K562 (cell line): Measurements from ENCODE around the gene ZCCHC9. TPM values are rescaled to one million over a fixed set of nuclear protein-coding genes. Genes with fewer than 3 reads are reported as not detected.

Source experiments
- ATAC-seq: fragments of 200-7000 bp; cut with Tn5 transposase; 3 replicates; pipeline ENCODE4 v1.9.1; 2020; ENCODE audit warnings: moderate library complexity
- BruUV-seq: library from RNA; stranded (reverse); fragments of 400-500 nt; replicated peaks from 2 replicates; lab custom pipeline; 2021; lab: Mats Ljungman, UMichigan
- CTCF ChIA-PET: fragments of 300-600 bp; formaldehyde crosslinking; extraction: SDS; loops from one replicate; lab custom pipeline; 2021; ENCODE audit warnings: low intra/inter-chr PET ratio; lab: Yijun Ruan, JAX
- POLR2A ChIA-PET: fragments of 300-600, 350-650 bp; sonication (Branson Sonifier 250); formaldehyde crosslinking; extraction: SDS; loops from one replicate; lab custom pipeline; 2021; ENCODE audit warnings: antibody characterized with exemption, inconsistent platforms; lab: Yijun Ruan, JAX
- DNase-seq, 4 experiments: peaks; one replicate each; pipeline versions ENCODE4 v3.0.0 to v3.0.0-alpha.2; 2011 to 2018; ENCODE audit warnings: low spot score in 3 of 4, mixed read lengths in 3 of 4; ENCODE audit errors: extremely low read depth in 1 of 4
- FAIRE-seq: peaks from 2 replicates; lab custom pipeline; 2011; peaks lifted over from hg19 to GRCh38; lab: Jason Lieb, UNC
- H2AFZ ChIP-seq: 2 replicates; pipeline ENCODE4 v1.6.0; 2011; ENCODE audit warnings: low read depth, low read length, control low read depth, inconsistent platforms
- H3K27ac ChIP-seq: fragments of 200-600 bp; 3 replicates; pipeline ENCODE4 v1.8.0; 2011; ENCODE audit warnings: low read depth, mild to moderate bottlenecking, control low read depth, inconsistent platforms, low read length, moderate library complexity, mixed read lengths; ENCODE audit errors: extremely low read depth
- H3K27me3 ChIP-seq, 2 experiments: fragments of 300-600 bp in 1 of 2; 2 replicates in 1 of 2; 3 replicates in 1 of 2; pipeline versions ENCODE4 v1.6.0 to v1.8.0; 2011; ENCODE audit warnings: inconsistent platforms in 2 of 2, low read length in 2 of 2, mild to moderate bottlenecking in 1 of 2, mixed read lengths in 1 of 2, moderate library complexity in 1 of 2; ENCODE audit not compliant: control insufficient read depth in 2 of 2, insufficient read depth in 2 of 2
- H3K36me3 ChIP-seq: fragments of 300-600 bp; 3 replicates; pipeline ENCODE4 v1.8.0; 2011; ENCODE audit warnings: mild to moderate bottlenecking, low read length, inconsistent platforms; ENCODE audit not compliant: control insufficient read depth, insufficient read depth
- H3K4me1 ChIP-seq, 2 experiments: fragments of 200-600 bp in 1 of 2; replicated peaks in 1 of 2; 2 replicates in 1 of 2; 3 replicates in 1 of 2; pipeline versions ENCODE4 v1.5.1 to v1.8.0; 2011; ENCODE audit warnings: inconsistent platforms in 2 of 2, low read length in 2 of 2, mild to moderate bottlenecking in 1 of 2, mixed read lengths in 1 of 2, moderate library complexity in 1 of 2; ENCODE audit not compliant: control insufficient read depth in 2 of 2, insufficient read depth in 2 of 2
- H3K4me2 ChIP-seq: 2 replicates; pipeline ENCODE4 v1.6.1; 2011; ENCODE audit warnings: low read length, control low read depth, inconsistent platforms, mixed read lengths; ENCODE audit not compliant: insufficient read depth
- H3K4me3 ChIP-seq: fragments of 200-600 bp; sonication (generic), shearing (Covaris generic); 2 replicates; pipeline ENCODE4 v1.5.1; 2016; ENCODE audit warnings: control low read depth, inconsistent platforms
- H3K79me2 ChIP-seq: fragments of 200-600 bp; 3 replicates; pipeline ENCODE4 v1.8.0; 2011; ENCODE audit warnings: low read length, inconsistent platforms; ENCODE audit not compliant: control insufficient read depth, insufficient read depth
- H3K9ac ChIP-seq, 2 experiments: 2 replicates each; pipeline versions ENCODE4 v1.6.0 to v1.6.1; 2011; ENCODE audit warnings: low read depth in 2 of 2, low read length in 2 of 2, control low read depth in 1 of 2, inconsistent platforms in 1 of 2, mild to moderate bottlenecking in 1 of 2, mixed read lengths in 1 of 2; ENCODE audit not compliant: insufficient read depth in 1 of 2
- H3K9me1 ChIP-seq: one replicate; pipeline ENCODE4 v1.6.0; 2011; ENCODE audit warnings: inconsistent platforms, mild to moderate bottlenecking, low read length, moderate library complexity; ENCODE audit not compliant: control insufficient read depth, insufficient read depth
- H3K9me3 ChIP-seq: replicated peaks from 2 replicates; pipeline ENCODE4 v1.5.1; 2011; ENCODE audit warnings: low read depth, low read length, inconsistent platforms; ENCODE audit not compliant: control insufficient read depth, insufficient read depth
- H4K20me1 ChIP-seq: replicated peaks from 2 replicates; pipeline ENCODE4 v1.6.1; 2011; ENCODE audit warnings: low read length, inconsistent platforms, mixed read lengths; ENCODE audit not compliant: control insufficient read depth, insufficient read depth
- DIDO1 ChIP-seq: fragments of 450-650 bp; IDR thresholded peaks from 2 replicates; pipeline ENCODE4 v1.6.1; 2016; ENCODE audit warnings: low read depth, missing biosample characterization, missing genetic modification characterization
- DNMT1 ChIP-seq: fragments of 450-650 bp; IDR thresholded peaks from 2 replicates; pipeline ENCODE4 v1.6.1; 2016; ENCODE audit warnings: antibody characterized with exemption, mild to moderate bottlenecking
- ELK1 ChIP-seq: sonication (generic); formaldehyde crosslinking; IDR thresholded peaks from 2 replicates; pipeline ENCODE4 v1.8.1; 2022; ENCODE audit warnings: missing genetic modification reagents
- GATA2 ChIP-seq: sonication (generic); formaldehyde crosslinking; IDR thresholded peaks from 2 replicates; pipeline ENCODE4 v1.4.0; 2020; ENCODE audit warnings: mild to moderate bottlenecking, missing genetic modification reagents
- GTF2F1 ChIP-seq: IDR thresholded peaks from 2 replicates; pipeline ENCODE4 v1.6.1; 2011; ENCODE audit warnings: low read depth, low read length, improper control_type of control experiment
- OTX1 ChIP-seq: fragments of 450-650 bp; formaldehyde crosslinking; IDR thresholded peaks from 2 replicates; pipeline ENCODE4 v1.4.0; 2022; ENCODE audit warnings: mild to moderate bottlenecking
- THRA ChIP-seq: fragments of 450-650 bp; IDR thresholded peaks from 2 replicates; pipeline ENCODE4 v1.6.1; 2017; ENCODE audit warnings: mild to moderate bottlenecking, moderate library complexity
- TRIM28 ChIP-seq: fragments of 450-650 bp; IDR thresholded peaks from 2 replicates; pipeline ENCODE4 v1.6.1; 2017
- WHSC1 ChIP-seq: IDR thresholded peaks from one replicate; pipeline ENCODE4 v1.6.1; 2012; ENCODE audit warnings: low read length, control low read depth, inconsistent platforms
- ZBTB7A ChIP-seq: IDR thresholded peaks from 2 replicates; pipeline ENCODE4 v1.6.1; 2011; ENCODE audit warnings: low read depth, mild to moderate bottlenecking, low read length, moderate library complexity, borderline replicate concordance; ENCODE audit not compliant: control insufficient read depth
- ZFPM2 ChIP-seq: fragments of 250-450 bp; sonication (Bioruptor Pico); IDR thresholded peaks from 2 replicates; pipeline ENCODE4 v1.5.1; 2022; ENCODE audit warnings: mild to moderate bottlenecking
- ZNF282 ChIP-seq: sonication (generic); formaldehyde crosslinking; IDR thresholded peaks from 2 replicates; pipeline ENCODE4 v1.8.1; 2023; ENCODE audit warnings: missing genetic modification reagents
- ZNF324 ChIP-seq: fragments of 250-450 bp; sonication (Bioruptor Pico); IDR thresholded peaks from 2 replicates; pipeline ENCODE4 v1.4.0; 2020; ENCODE audit warnings: mild to moderate bottlenecking
- ZNF347 ChIP-seq: fragments of 450-650 bp; formaldehyde crosslinking; IDR thresholded peaks from 2 replicates; pipeline ENCODE4 v1.4.0; 2020; ENCODE audit warnings: low read depth, mild to moderate bottlenecking, moderate library complexity
- ZNF354B ChIP-seq: fragments of 250-450 bp; sonication (Bioruptor Pico); IDR thresholded peaks from 2 replicates; pipeline ENCODE4 v1.4.0; 2020
- ZNF408 ChIP-seq: fragments of 250-450 bp; sonication (Bioruptor Pico); IDR thresholded peaks from 2 replicates; pipeline ENCODE4 v1.4.0; 2020; ENCODE audit warnings: low read depth, mild to moderate bottlenecking, moderate library complexity
- ZNF668 ChIP-seq: fragments of 250-450 bp; sonication (Bioruptor Pico); IDR thresholded peaks from 2 replicates; pipeline ENCODE4 v1.8.0; 2022; ENCODE audit warnings: mild to moderate bottlenecking, inconsistent platforms
- ZNF79 ChIP-seq: fragments of 250-450 bp; sonication (Bioruptor Pico); IDR thresholded peaks from 2 replicates; pipeline ENCODE4 v1.4.0; 2020; ENCODE audit warnings: low read depth, mild to moderate bottlenecking, moderate library complexity
- WGBS: fragments of 100-300 bp; shearing (Covaris generic); methylation state at CpG from one replicate; pipeline ENCODE4 v1.1.6; 2016; ENCODE audit warnings: low coverage, mixed read lengths; ENCODE audit not compliant: insufficient coverage; ENCODE audit errors: missing lambda C conversion rate; 5-methylcytosine and 5-hydroxymethylcytosine counted together
- in situ Hi-C: fragments of 300-500 bp; cut with MboI; formaldehyde crosslinking; loops from 4 replicates; pipeline ENCODE4 v1.15.0; 2018; ENCODE audit warnings: inconsistent platforms, mixed read lengths
- intact Hi-C: fragments of 100-400 bp; cut with micrococcal nuclease; formaldehyde crosslinking; loops from 2 replicates; pipeline ENCODE4 v1.14.2; 2022
- polyA plus RNA-seq, 8 experiments: library from polyadenylated mRNA; depleted of rRNA in 4 of 8; stranded (reverse) in 5 of 8; unstranded in 3 of 8; fragments of >200 nt; fragmentation: Nextera tagmentation in 2 of 8; fragmentation: Illumina TruSeq in 1 of 8; extraction: Ambion mirVana in 2 of 8; extraction: Trizol in 1 of 8; gene quantifications; 2 replicates each; pipeline versions ENCODE4 v1.2.1 to v1.2.3, GENCODE V29; 2011 to 2014; ENCODE audit warnings: inconsistent platforms in 1 of 8, missing spikeins in 1 of 8
- total RNA-seq, 7 experiments: library from RNA; depleted of rRNA in 6 of 7; stranded (reverse); fragments of >200 nt in 6 of 7; fragmentation: Illumina TruSeq in 2 of 7; extraction: Trizol in 2 of 7; gene quantifications; 2 replicates each; pipeline versions ENCODE4 v1.2.1 to v1.2.3, GENCODE V29; 2011 to 2021; ENCODE audit warnings: low replicate concordance in 1 of 7

Gene ZCCHC9
- total and polyA plus RNA-seq, 9 of the 15 experiments (the other 6 are each of a cell fraction or from before 2014, with no cell fraction given): 40.3 to 95.3 (median 59.9) TPM

- Histone ChIP-seq H3K27me3 (no peaks in the 10 kb centered on the region), H3K4me3 (no peak overlapping the region), H3K9me1 (no peaks in the 10 kb centered on the region), H3K27ac (no peak overlapping the region), H4K20me1 (no peaks in the 10 kb centered on the region), H3K9me3 (no peaks in the 10 kb centered on the region), H2AFZ (no peak overlapping the region), H3K79me2 (no peaks in the 10 kb centered on the region; the same call in 2 of the 3 replicates), H3K36me3 (no peaks in the 10 kb centered on the region), H3K4me2 (no peak overlapping the region), H3K9ac (no peak overlapping the region), H3K4me1 (peaks cover 0 to 4% of the 10 kb centered on the region in 2 experiments; a peak in 1 of 5 replicates)
- ChIA-PET POLR2A (no interaction called here), CTCF (no interaction called here)
- TF ChIP-seq OTX1 (CRISPR knock-in tag) (no peak), ZNF668 (CRISPR knock-in tag) (no peak), GTF2F1 (no peak), DNMT1 (no peak), ELK1 (no peak), ZFPM2 (CRISPR knock-in tag) (no peak), DIDO1 (tag) (no peak), ZNF347 (CRISPR knock-in tag) (no peak), ZNF324 (CRISPR knock-in tag) (no peak), ZNF354B (CRISPR knock-in tag) (no peak), THRA (no peak), GATA2 (CRISPR knock-in tag) (no peak), ZBTB7A (no peak), ZNF282 (CRISPR knock-in tag) (no peak), ZNF408 (CRISPR knock-in tag) (no peak), WHSC1 (no peak), ZNF79 (CRISPR knock-in tag) (no peak), TRIM28 (no peak)
- WGBS: 86% methylated on average over 21 of the region's 21 CpGs
- in situ Hi-C loops: no loop called here
- no peak for FAIRE-seq
- DNase-seq: no peak
- intact Hi-C loops: no loop called here
- ATAC-seq: no peak
- no TSS peak for BruUV-seq
These were observed 46.4 kb upstream of the ZCCHC9 start for GRCh38 chr5:81254886-81255559.
